Endodermal cell (in vitro differentiated cells): Measurements from ENCODE around the gene CNGA1. TPM values are rescaled to one million over a fixed set of nuclear protein-coding genes. Genes with fewer than 3 reads are reported as not detected.

Experiments used
- DNase-seq: peaks from one replicate; pipeline ENCODE4 v3.0.0-alpha.2; 2017
- H3K27ac ChIP-seq: 2 replicates; pipeline ENCODE4 v1.5.1; 2013; ENCODE audit warnings: mild to moderate bottlenecking, low read depth, low read length, moderate library complexity
- H3K27me3 ChIP-seq: 2 replicates; pipeline ENCODE4 v1.6.1; 2013; ENCODE audit warnings: mild to moderate bottlenecking, low read length, moderate library complexity; ENCODE audit not compliant: insufficient read depth, control insufficient read depth, poor library complexity, severe bottlenecking
- H3K36me3 ChIP-seq: 2 replicates; pipeline ENCODE4 v1.7.0; 2013; ENCODE audit warnings: mild to moderate bottlenecking, low read length, moderate library complexity; ENCODE audit not compliant: control insufficient read depth, insufficient read depth
- H3K4me1 ChIP-seq: one replicate; pipeline ENCODE4 v1.7.0; 2013; ENCODE audit warnings: low read length; ENCODE audit not compliant: control insufficient read depth, insufficient read depth
- H3K4me3 ChIP-seq: 2 replicates; pipeline ENCODE4 v1.5.1; 2013; ENCODE audit warnings: mild to moderate bottlenecking, low read length, moderate library complexity
- H3K9ac ChIP-seq: 2 replicates; pipeline ENCODE4 v1.6.1; 2013; ENCODE audit warnings: mild to moderate bottlenecking, low read length, moderate library complexity; ENCODE audit not compliant: poor library complexity, severe bottlenecking; ENCODE audit errors: extremely low read depth
- H3K9me3 ChIP-seq: 2 replicates; pipeline ENCODE4 v1.6.1; 2013; ENCODE audit warnings: mild to moderate bottlenecking, low read length, moderate library complexity; ENCODE audit not compliant: control insufficient read depth
- H3K27ac Mint-ChIP-seq: 2 replicates; pipeline ENCODE4 v1.8.0; 2020; ENCODE audit warnings: mixed read lengths
- H3K27me3 Mint-ChIP-seq: 2 replicates; pipeline ENCODE4 v1.8.0; 2021; ENCODE audit warnings: mild to moderate bottlenecking, mixed read lengths; ENCODE audit not compliant: insufficient read depth
- H3K36me3 Mint-ChIP-seq: 2 replicates; pipeline ENCODE4 v1.8.0; 2020; ENCODE audit warnings: low read depth, mixed read lengths
- H3K4me1 Mint-ChIP-seq: 2 replicates; pipeline ENCODE4 v1.8.0; 2020; ENCODE audit warnings: mixed read lengths
- H3K4me3 Mint-ChIP-seq: 2 replicates; pipeline ENCODE4 v1.8.0; 2020; ENCODE audit warnings: mild to moderate bottlenecking, moderate library complexity, mixed read lengths
- H3K9me3 Mint-ChIP-seq: 2 replicates; pipeline ENCODE4 v1.8.0; 2020; ENCODE audit warnings: mild to moderate bottlenecking, mixed read lengths
- WGBS, 2 experiments: methylation state at CpG; one replicate each; pipeline versions ENCODE4 v1.1.5 to v1.1.7; 2013; ENCODE audit warnings: missing lambda C conversion rate in 2 of 2, mixed read lengths in 1 of 2; ENCODE audit not compliant: insufficient coverage in 1 of 2, insufficient read length in 1 of 2; 5-methylcytosine and 5-hydroxymethylcytosine counted together
- total RNA-seq, 2 donors: library from RNA; stranded (reverse); fragmentation: NEBNext Ultra II Directional in 1 of 2; extraction: Animal tissue kit (Norgen Biotek cat#: 25700) in 1 of 2; gene quantifications; 2 replicates in 1 of 2; 3 replicates in 1 of 2; pipeline ENCODE4 v1.2.1, GENCODE V29; 2021
- TF ChIP-seq, protein P1 (sequence below): fragments of 200-600 bp; sonication (generic); conservative IDR thresholded peaks from 2 replicates; pipeline ENCODE4 v1.5.0; 2021; ENCODE audit warnings: antibody characterized with exemption, mild to moderate bottlenecking

CNGA1 gene
- total RNA-seq, 2 donors from 2014 or later = 0.24 TPM; not detected in 1

DNA sequence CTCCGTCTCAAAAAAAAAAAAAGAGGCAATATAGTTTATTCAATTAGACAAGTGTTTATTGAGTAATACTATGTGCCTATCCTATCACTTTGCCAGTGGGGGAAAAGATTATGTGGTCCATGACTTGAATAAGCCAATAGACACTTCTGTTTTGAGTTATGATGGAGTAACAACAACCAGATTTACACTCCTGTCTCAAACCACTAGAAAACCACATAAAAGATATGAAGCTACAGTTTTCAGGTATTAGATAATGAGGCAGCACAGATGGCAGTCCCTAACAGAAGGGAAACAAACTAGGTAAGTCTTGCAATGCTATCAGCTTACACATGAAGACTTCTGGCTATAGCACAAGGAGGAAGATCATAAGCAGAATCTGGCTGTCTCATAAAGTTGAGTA, 124.6 kb downstream of the CNGA1 start:
- Mint-ChIP-seq H3K4me1 (no peaks in the 10 kb centered on the region), H3K27me3 (no peaks in the 10 kb centered on the region), H3K36me3 (peaks cover 73% of the 10 kb centered on the region), H3K4me3 (no peak overlapping the region), H3K27ac (no peak overlapping the region), H3K9me3 (no peaks in the 10 kb centered on the region)
- Histone ChIP-seq H3K9ac (no peak overlapping the region), H3K4me1 (no peaks in the 10 kb centered on the region), H3K4me3 (no peak overlapping the region), H3K36me3 (peaks cover 95% of the 10 kb centered on the region), H3K27ac (no peak overlapping the region), H3K9me3 (no peaks in the 10 kb centered on the region), H3K27me3 (no peaks in the 10 kb centered on the region)
- no peak for DNase-seq
- WGBS, 2 experiments = 100% methylated on average over 1 of the region's 1 CpG; no CpG with 5 or more reads in 1 of the 2 experiments
- TF ChIP-seq, protein P1, sequence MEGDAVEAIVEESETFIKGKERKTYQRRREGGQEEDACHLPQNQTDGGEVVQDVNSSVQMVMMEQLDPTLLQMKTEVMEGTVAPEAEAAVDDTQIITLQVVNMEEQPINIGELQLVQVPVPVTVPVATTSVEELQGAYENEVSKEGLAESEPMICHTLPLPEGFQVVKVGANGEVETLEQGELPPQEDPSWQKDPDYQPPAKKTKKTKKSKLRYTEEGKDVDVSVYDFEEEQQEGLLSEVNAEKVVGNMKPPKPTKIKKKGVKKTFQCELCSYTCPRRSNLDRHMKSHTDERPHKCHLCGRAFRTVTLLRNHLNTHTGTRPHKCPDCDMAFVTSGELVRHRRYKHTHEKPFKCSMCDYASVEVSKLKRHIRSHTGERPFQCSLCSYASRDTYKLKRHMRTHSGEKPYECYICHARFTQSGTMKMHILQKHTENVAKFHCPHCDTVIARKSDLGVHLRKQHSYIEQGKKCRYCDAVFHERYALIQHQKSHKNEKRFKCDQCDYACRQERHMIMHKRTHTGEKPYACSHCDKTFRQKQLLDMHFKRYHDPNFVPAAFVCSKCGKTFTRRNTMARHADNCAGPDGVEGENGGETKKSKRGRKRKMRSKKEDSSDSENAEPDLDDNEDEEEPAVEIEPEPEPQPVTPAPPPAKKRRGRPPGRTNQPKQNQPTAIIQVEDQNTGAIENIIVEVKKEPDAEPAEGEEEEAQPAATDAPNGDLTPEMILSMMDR = no peak

Other genes with a start within 250 kb of the CNGA1 start
- gene CORIN, start 178.6 kb downstream of the CNGA1 start, total RNA-seq = under 1 TPM in 1 of 2 donors, not detected in 1; 0.53 TPM
- 10 to 100 TPM; 33.0 to 33.7 TPM for gene NFXL1, start 102.1 kb downstream of the CNGA1 start, total RNA-seq
- gene NIPAL1, start 91 bp upstream of the CNGA1 start, total RNA-seq = 1 to 10 TPM; 3.4 to 8.4 TPM
- gene TXK, start 117.6 kb upstream of the CNGA1 start, total RNA-seq = under 1 TPM; 0.66 to 0.68 TPM